HEK293T (cell line): Measurements from ENCODE around the gene GATA6.

Experiments used
- CTCF ChIA-PET: fragments of 350-600 bp; formaldehyde crosslinking; extraction: SDS; loops from one replicate; lab custom pipeline; 2021; ENCODE audit warnings: antibody characterized with exemption, inconsistent platforms; lab: Yijun Ruan, JAX
- POLR2A ChIA-PET: fragments of 350-600 bp; formaldehyde crosslinking; extraction: SDS; loops from one replicate; lab custom pipeline; 2020; ENCODE audit warnings: antibody characterized with exemption, inconsistent platforms; lab: Yijun Ruan, JAX
- DNase-seq: peaks from one replicate; pipeline ENCODE4 v3.0.0; 2012; ENCODE audit warnings: mixed read lengths; ENCODE audit errors: extremely low spot score
- ARNT ChIP-seq: fragments of 450-650 bp; IDR thresholded peaks from 2 replicates; pipeline ENCODE4 v1.6.1; 2017; ENCODE audit warnings: mild to moderate bottlenecking
- BHLHE40 ChIP-seq: fragments of 450-650 bp; IDR thresholded peaks from 2 replicates; pipeline ENCODE4 v1.6.1; 2016; ENCODE audit warnings: mild to moderate bottlenecking, moderate library complexity, borderline replicate concordance
- CTBP1 ChIP-seq: fragments of 450-650 bp; IDR thresholded peaks from 2 replicates; pipeline ENCODE4 v1.6.1; 2016; ENCODE audit warnings: borderline replicate concordance
- ELF4 ChIP-seq: fragments of 450-650 bp; IDR thresholded peaks from 2 replicates; pipeline ENCODE4 v1.6.1; 2017; ENCODE audit warnings: antibody characterized with exemption
- FOXA1 ChIP-seq: fragments of 450-650 bp; IDR thresholded peaks from 2 replicates; pipeline ENCODE4 v1.6.1; 2016; ENCODE audit warnings: mild to moderate bottlenecking
- FOXK2 ChIP-seq: fragments of 450-650 bp; IDR thresholded peaks from 2 replicates; pipeline ENCODE4 v1.6.1; 2016; ENCODE audit warnings: mild to moderate bottlenecking
- FOXM1 ChIP-seq: fragments of 450-650 bp; IDR thresholded peaks from 2 replicates; pipeline ENCODE4 v1.6.1; 2017; ENCODE audit warnings: mild to moderate bottlenecking, borderline replicate concordance
- HDGF ChIP-seq: fragments of 450-650 bp; IDR thresholded peaks from 2 replicates; pipeline ENCODE4 v1.6.1; 2017; ENCODE audit warnings: antibody characterized with exemption, borderline replicate concordance
- L3MBTL2 ChIP-seq: fragments of 450-650 bp; conservative IDR thresholded peaks from 2 replicates; pipeline ENCODE4 v1.6.1; 2016; ENCODE audit warnings: mild to moderate bottlenecking
- LEF1 ChIP-seq: fragments of 450-650 bp; IDR thresholded peaks from 2 replicates; pipeline ENCODE4 v1.6.1; 2017; ENCODE audit warnings: mild to moderate bottlenecking, borderline replicate concordance
- NFRKB ChIP-seq: fragments of 450-650 bp; IDR thresholded peaks from 2 replicates; pipeline ENCODE4 v1.6.1; 2016; ENCODE audit warnings: mild to moderate bottlenecking, moderate library complexity
- SP1 ChIP-seq: fragments of 450-650 bp; IDR thresholded peaks from 2 replicates; pipeline ENCODE4 v1.6.1; 2017
- SUZ12 ChIP-seq: fragments of 450-650 bp; IDR thresholded peaks from 2 replicates; pipeline ENCODE4 v1.6.1; 2016; ENCODE audit warnings: mild to moderate bottlenecking
- TARDBP ChIP-seq: fragments of 450-650 bp; IDR thresholded peaks from 2 replicates; pipeline ENCODE4 v1.6.1; 2016
- ZNF384 ChIP-seq: fragments of 450-650 bp; IDR thresholded peaks from 2 replicates; pipeline ENCODE4 v1.6.1; 2016
- TF ChIP-seq, protein P1 (sequence below): fragments of 450-650 bp; IDR thresholded peaks from 2 replicates; pipeline ENCODE4 v1.6.1; 2016

The GATA6 gene

DNA sequence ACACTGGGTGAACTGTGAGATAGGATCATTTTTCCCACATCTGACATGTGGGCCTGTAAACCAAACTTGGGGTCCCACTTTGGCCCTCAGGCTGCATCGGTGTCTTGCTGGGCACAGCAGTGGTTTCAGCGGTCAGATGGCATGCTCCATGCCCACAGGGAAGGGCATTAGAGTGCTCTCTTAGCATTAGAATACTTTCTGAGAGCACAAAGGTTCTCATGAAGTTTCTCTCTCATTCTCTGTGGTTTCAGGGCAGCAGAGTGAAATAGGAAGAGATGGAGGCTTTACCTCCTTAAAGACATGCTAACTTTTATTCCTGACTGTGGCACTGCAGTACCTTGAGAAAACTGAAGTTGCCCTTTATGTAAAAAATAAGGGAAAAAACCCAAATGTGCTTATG lies 36.6 kb upstream of the GATA6 start:
- TF ChIP-seq FOXK2 (no peak), ARNT (no peak), SP1 (no peak), ZNF384 (no peak), NFRKB (no peak), FOXA1 (no peak), HDGF (no peak), ELF4 (no peak), LEF1 (no peak), L3MBTL2 (no peak), CTBP1 (no peak), TARDBP (no peak), SUZ12 (no peak), BHLHE40 (no peak), FOXM1 (no peak)
- DNase-seq = no peak
- ChIA-PET CTCF (no interaction called here), POLR2A (no interaction called here)

DNA sequence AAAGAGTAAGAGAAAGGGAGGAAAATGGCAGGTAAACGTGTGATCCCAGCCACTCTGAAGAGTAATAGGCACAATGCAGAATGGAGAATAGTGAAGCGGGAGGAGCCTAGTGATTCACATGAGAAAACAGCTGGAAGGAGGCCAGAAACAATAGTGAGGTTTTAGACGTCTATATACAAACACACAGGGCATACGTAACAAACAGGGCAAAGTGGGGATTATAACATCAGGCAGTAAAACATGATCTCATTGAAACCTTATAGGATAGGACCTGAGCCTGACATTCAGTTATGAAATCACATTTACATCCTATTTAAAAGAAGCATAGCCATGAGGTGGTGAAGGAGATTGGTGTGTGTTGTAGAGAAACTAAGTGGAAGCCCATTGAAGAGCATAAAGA lies 33.0 kb upstream of the GATA6 start:
- peak; percentile 61 for DNase-seq
- ChIA-PET POLR2A (no interaction called here), CTCF (no interaction called here)
- TF ChIP-seq L3MBTL2 (no peak), FOXA1 (no peak)

DNA sequence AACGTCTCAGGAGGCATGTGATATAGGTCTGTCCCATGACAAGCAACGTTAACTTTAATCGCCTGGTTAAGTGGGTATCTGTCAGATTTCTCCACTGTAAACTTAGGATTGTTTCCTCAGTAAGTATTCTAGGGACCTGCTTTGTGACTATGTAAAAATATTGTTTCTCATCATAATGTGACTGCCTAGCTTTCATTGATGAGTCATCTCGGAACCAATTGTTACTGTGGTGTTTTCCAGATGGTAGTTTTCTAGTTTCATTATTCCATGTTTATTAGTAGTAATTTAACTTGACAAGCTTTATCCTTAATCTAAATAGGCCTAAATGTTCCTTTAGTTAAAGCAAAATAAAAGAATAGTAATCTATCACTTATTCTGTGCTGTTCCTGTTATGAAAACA lies 28.2 kb upstream of the GATA6 start:
- POLR2A ChIA-PET = interaction anchor here (0.6 kb wide), 1 partner anchor 347 kb away, joined by 3 read pairs; no protein-coding TSS in a partner anchor
- CTCF ChIA-PET = no interaction called here
- no peak for TF ChIP-seq SUZ12
- TF ChIP-seq, protein P1, sequence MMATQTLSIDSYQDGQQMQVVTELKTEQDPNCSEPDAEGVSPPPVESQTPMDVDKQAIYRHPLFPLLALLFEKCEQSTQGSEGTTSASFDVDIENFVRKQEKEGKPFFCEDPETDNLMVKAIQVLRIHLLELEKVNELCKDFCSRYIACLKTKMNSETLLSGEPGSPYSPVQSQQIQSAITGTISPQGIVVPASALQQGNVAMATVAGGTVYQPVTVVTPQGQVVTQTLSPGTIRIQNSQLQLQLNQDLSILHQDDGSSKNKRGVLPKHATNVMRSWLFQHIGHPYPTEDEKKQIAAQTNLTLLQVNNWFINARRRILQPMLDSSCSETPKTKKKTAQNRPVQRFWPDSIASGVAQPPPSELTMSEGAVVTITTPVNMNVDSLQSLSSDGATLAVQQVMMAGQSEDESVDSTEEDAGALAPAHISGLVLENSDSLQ = no peak
- TF ChIP-seq LEF1 = no peak
- TF ChIP-seq SP1 = no peak
- no peak for TF ChIP-seq BHLHE40
- no peak for TF ChIP-seq HDGF
- no peak for TF ChIP-seq FOXK2
- TF ChIP-seq ARNT = no peak
- TF ChIP-seq ELF4 = no peak
- no peak for TF ChIP-seq ZNF384
- no peak for TF ChIP-seq FOXM1
- TF ChIP-seq CTBP1 = no peak
- no peak for DNase-seq

DNA sequence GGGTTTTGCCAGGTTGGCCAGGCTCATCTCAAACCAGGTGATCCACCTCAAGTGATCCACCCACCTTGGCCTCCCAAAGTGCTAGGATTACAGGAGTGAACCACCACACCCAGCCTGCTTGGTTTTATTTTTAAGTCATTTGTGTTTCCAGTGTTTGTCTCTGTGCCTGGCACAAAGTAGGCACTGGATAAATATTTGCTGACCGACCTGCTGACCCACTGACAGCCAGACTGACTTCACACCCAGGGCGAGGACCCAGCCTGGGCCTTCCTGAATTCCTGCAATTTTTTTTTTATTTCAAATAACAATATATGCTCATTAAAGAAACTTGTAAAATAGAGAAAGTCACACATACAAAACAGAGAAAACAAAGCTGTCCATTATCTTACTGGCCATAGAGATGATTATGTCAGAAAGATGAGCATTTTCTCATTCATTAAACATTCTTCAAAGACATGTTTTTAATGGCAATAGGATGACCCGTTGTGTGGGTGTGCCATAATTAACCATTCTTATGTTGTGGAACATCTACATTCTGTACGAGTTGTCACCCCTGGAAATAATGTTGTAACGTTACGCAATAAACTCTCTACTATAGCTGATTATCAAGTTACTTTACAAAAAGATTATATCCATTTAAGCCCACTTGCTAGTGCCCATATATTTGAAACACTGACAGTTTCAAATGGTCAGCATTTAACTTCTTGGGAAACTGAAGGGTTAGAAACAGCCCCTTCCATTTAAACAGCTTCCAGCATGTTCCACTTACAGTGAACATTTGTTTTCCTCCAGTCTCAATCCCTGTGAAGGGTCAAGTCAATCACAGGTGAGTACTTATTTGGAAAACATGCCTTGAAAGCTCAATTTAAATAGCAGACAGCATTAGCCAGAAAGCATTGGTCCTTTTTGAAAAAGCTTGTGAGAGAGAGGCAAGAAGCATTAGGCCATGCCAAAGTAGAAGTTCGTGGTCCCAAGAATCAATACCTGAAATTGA lies 25.7 kb upstream of the GATA6 start:
- ChIA-PET CTCF (interaction anchor here (2.2 kb wide), 1 partner anchor 146 kb away, joined by 7 read pairs; no protein-coding TSS in a partner anchor), POLR2A (interaction anchor here (0.7 kb wide), 1 partner anchor 26 kb away, joined by 3 read pairs; the partner anchor contains the start of gene GATA6)
- no peak for DNase-seq
- TF ChIP-seq FOXM1 (no peak), FOXA1 (no peak), BHLHE40 (no peak)

DNA sequence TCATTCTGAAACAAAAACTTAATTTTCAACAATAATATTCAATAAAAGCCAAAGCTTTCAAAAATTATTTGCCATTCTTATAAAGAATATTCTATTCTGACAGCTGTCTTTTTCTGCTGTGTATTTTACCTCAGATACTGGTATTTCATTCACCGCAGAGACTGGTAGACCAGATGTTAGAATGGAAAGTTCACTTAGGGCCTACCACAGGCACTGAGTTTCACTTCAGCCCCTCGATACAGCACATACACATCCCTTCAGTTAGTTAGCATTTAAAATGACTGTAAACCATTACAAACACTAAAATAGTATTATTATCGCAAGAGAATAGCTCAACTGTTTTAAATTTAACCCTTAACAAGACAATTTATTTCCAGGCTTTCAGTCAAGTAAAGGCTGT lies 24.2 kb upstream of the GATA6 start:
- ChIA-PET POLR2A (no interaction called here), CTCF (interaction anchor here (2.2 kb wide), 1 partner anchor 148 kb away, joined by 7 read pairs; no protein-coding TSS in a partner anchor)
- DNase-seq = no peak
- TF ChIP-seq ELF4 = no peak
- no peak for TF ChIP-seq ZNF384
- no peak for TF ChIP-seq SUZ12
- TF ChIP-seq L3MBTL2 = no peak
- TF ChIP-seq CTBP1 = no peak
- no peak for TF ChIP-seq NFRKB
- no peak for TF ChIP-seq FOXM1
- no peak for TF ChIP-seq SP1
- no peak for TF ChIP-seq TARDBP
- TF ChIP-seq ARNT = no peak
- no peak for TF ChIP-seq FOXA1

DNA sequence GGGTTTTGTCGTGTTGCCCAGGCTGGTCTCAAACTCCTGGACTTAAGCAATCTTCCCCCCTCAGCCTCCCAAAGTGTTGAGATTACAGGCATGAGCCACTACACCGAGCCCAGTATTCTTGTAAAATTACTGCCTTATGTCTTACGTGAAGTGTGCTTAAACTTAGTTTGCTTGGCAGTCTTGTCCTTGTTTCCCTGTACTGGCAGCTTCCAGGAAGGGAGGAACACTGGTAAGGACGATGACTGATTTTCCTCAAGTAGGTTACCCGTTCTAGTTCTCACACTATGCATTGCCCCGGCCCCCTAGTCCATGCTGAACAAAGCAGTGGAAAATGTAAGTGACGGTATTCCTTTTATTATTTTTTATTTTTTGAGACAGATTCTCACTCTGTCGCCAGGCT lies 19.7 kb upstream of the GATA6 start:
- ChIA-PET CTCF (no interaction called here), POLR2A (no interaction called here)
- TF ChIP-seq ZNF384 (no peak), SUZ12 (no peak), FOXA1 (no peak)
- DNase-seq = no peak

DNA sequence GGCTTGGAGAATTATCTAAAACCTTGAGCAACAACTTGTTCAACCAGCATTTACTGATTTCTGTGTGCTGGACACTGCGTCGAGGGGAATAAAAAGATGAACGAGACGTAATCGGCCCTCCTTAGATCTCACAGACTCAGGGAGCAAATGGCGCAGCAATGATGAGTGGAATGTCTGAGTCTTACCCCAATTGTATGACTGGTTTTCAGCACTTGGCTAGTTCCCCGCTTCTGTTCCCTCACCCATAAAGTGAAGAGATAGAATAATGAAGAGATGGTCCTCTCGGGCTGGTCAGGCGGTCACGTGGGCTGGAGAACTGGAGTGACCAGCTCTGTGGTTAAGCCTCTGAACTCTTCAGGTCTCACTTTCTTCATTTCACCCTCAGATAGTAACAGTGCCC lies 17.3 kb upstream of the GATA6 start:
- DNase-seq = no peak
- TF ChIP-seq NFRKB (no peak), SUZ12 (no peak), CTBP1 (no peak), FOXK2 (no peak), L3MBTL2 (no peak), HDGF (no peak), ZNF384 (no peak), ELF4 (no peak), SP1 (no peak), ARNT (no peak), FOXA1 (no peak), TARDBP (no peak)
- TF ChIP-seq, protein P1 = no peak
- CTCF ChIA-PET = no interaction called here
- POLR2A ChIA-PET = no interaction called here
